ENCODE measurements around the gene WDR36. TPM values are rescaled to one million over a fixed set of nuclear protein-coding genes. Genes with fewer than 3 reads are reported as not detected.

WDR36 gene
- total and polyA plus RNA-seq, 10 of the 15 experiments (the other 5 are each of a cell fraction or from before 2014, with no cell fraction given) = 13.3 to 61.8 (median 47.0) TPM

DNA sequence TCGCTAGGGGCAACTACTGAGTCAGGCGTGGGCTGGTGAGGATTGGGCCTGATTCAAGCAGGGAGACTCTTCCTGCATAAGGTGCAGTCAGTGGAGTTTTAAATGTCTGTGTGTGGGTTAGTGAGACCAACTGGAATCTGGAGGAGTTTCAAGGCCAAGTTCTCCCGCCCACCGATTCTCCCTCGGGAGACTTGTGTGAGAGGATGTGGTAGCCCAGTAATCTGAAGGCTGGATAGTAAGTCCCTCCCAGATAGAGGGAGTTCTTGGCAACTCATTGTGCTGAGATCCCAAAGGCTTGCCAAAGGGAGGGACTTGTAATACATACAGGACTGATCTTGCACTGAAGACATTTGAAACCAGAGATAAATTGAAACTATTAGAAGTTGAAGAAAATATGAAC lies 51.8 kb downstream of the WDR36 start:
- in situ Hi-C loops (cut with MboI) (no loop called here), intact Hi-C loops (cut with micrococcal nuclease; ENCODE audit: unreplicated experiment) (no loop called here)
- Histone ChIP-seq H3K36me3 (ENCODE audit: control insufficient read depth in 2 of 2, insufficient read depth in 2 of 2, low read length in 1 of 2) (no peaks in the 10 kb centered on the region), H3K4me1 (ENCODE audit: control insufficient read depth, insufficient read depth, low read length) (peaks cover 9% of the 10 kb centered on the region), H3K27me3 (replicated peaks in 1 of 2; ENCODE audit: control insufficient read depth in 2 of 2, insufficient read depth in 2 of 2, low read length in 1 of 2) (no peaks in the 10 kb centered on the region), H3K9me3 (replicated peaks; ENCODE audit: control insufficient read depth, insufficient read depth, low read length) (no peaks in the 10 kb centered on the region), H3K9ac (ENCODE audit: control insufficient read depth, insufficient read depth, low read length) (no peak overlapping the region), H3K27ac (ENCODE audit: control insufficient read depth, insufficient read depth) (peak overlapping the region; percentile 26; the same call in 1 of the 2 replicates), H3K79me2 (ENCODE audit: control insufficient read depth, insufficient read depth, low read length) (no peaks in the 10 kb centered on the region), H3K4me2 (ENCODE audit: control insufficient read depth, insufficient read depth) (peak overlapping the region; percentile 46), H4K20me1 (ENCODE audit: control insufficient read depth, insufficient read depth) (no peaks in the 10 kb centered on the region), H3K4me3 (no peak overlapping the region), H2AFZ (ENCODE audit: control insufficient read depth, low read depth, low read length) (no peak overlapping the region)
- TF ChIP-seq IRF4 (IDR thresholded peaks at IDR 0.05; ENCODE audit: low read depth, low read length) (no peak), IKZF1 (conservative IDR thresholded peaks at IDR 0.05) (0 out of 2 replicates have a peak, but pooled peaks have one; percentile 23)
- CTCF ChIA-PET = interaction anchor here (0.9 kb wide), 1 partner anchor 16 kb away, joined by 3 read pairs; no protein-coding TSS in a partner anchor
- FAIRE-seq (no peak), ATAC-seq (peak; percentile 62), DNase-seq (ENCODE audit: low read depth, low spot score) (no peak)
- BruUV-seq (replicated peaks) = no TSS peak
- POLR2A ChIA-PET = no interaction called here
- WGBS (ENCODE audit: insufficient coverage, insufficient replicate concordance, low lambda C conversion rate, missing lambda C conversion rate) = 7% methylated on average over 5 of the region's 5 CpGs
- SMC1A ChIA-PET (ENCODE audit: uncharacterized antibody, unreplicated experiment) = interaction anchor here (1.2 kb wide), 1 partner anchor 9 kb away, joined by 3 read pairs; no protein-coding TSS in a partner anchor
- RAD21 ChIA-PET (ENCODE audit: unreplicated experiment) = no interaction called here

GRCh38 chr5:111144352-111144930 lies 52.3 kb downstream of the WDR36 start:
- Histone ChIP-seq H3K27me3 (replicated peaks in 1 of 2; ENCODE audit: control insufficient read depth in 2 of 2, insufficient read depth in 2 of 2, low read length in 1 of 2) (no peaks in the 10 kb centered on the region), H3K4me1 (ENCODE audit: control insufficient read depth, insufficient read depth, low read length) (peaks cover 9% of the 10 kb centered on the region), H3K4me3 (no peak overlapping the region), H3K27ac (ENCODE audit: control insufficient read depth, insufficient read depth) (0 out of 2 replicates have a peak overlapping the region, but pooled peaks have one; percentile 26), H3K4me2 (ENCODE audit: control insufficient read depth, insufficient read depth) (no peak overlapping the region), H3K36me3 (ENCODE audit: control insufficient read depth in 2 of 2, insufficient read depth in 2 of 2, low read length in 1 of 2) (no peaks in the 10 kb centered on the region), H3K79me2 (ENCODE audit: control insufficient read depth, insufficient read depth, low read length) (no peaks in the 10 kb centered on the region), H4K20me1 (ENCODE audit: control insufficient read depth, insufficient read depth) (no peaks in the 10 kb centered on the region), H3K9me3 (replicated peaks; ENCODE audit: control insufficient read depth, insufficient read depth, low read length) (no peaks in the 10 kb centered on the region), H3K9ac (ENCODE audit: control insufficient read depth, insufficient read depth, low read length) (no peak overlapping the region), H2AFZ (ENCODE audit: control insufficient read depth, low read depth, low read length) (no peak overlapping the region)
- ChIA-PET SMC1A (ENCODE audit: uncharacterized antibody, unreplicated experiment) (interaction anchor here (1.2 kb wide), 1 partner anchor 8 kb away, joined by 3 read pairs; no protein-coding TSS in a partner anchor), POLR2A (no interaction called here), RAD21 (ENCODE audit: unreplicated experiment) (no interaction called here), CTCF (interaction anchor here (0.9 kb wide), 1 partner anchor 16 kb away, joined by 3 read pairs; no protein-coding TSS in a partner anchor)
- in situ Hi-C loops (cut with MboI) (no loop called here), intact Hi-C loops (cut with micrococcal nuclease; ENCODE audit: unreplicated experiment) (no loop called here)
- 6% methylated on average over 1 of the region's 1 CpG for WGBS (ENCODE audit: insufficient coverage, insufficient replicate concordance, low lambda C conversion rate, missing lambda C conversion rate)
- no TSS peak for BruUV-seq (replicated peaks)
- peak; percentile 31 for DNase-seq (ENCODE audit: low read depth, low spot score)
- ATAC-seq = peak; percentile 98
- peak; percentile 72 for FAIRE-seq
- no peak for TF ChIP-seq ZBTB33 (IDR thresholded peaks at IDR 0.05)
- TF ChIP-seq ATF2 (IDR thresholded peaks at IDR 0.05; ENCODE audit: low read length) = 0 out of 2 replicates have a peak, but pooled peaks have one; percentile 18
- TF ChIP-seq USF2 (IDR thresholded peaks at IDR 0.05; ENCODE audit: borderline replicate concordance, low read depth, low read length) = no peak
- peak; percentile 34; the same call in 1 of the 2 replicates for TF ChIP-seq JUND (IDR thresholded peaks at IDR 0.05; ENCODE audit: low read depth, low read length)
- TF ChIP-seq FOXM1 (IDR thresholded peaks at IDR 0.05; ENCODE audit: low read depth, low read length) = no peak

All from GM12878 (cell line).